A549 (cell line): ENCODE results near the gene UBAC2.

ENCODE experiments used
- CBX2 ChIP-seq: fragments of 200-600 bp; sonication (generic); IDR thresholded peaks from 2 replicates; pipeline ENCODE4 v1.6.1; 2016; ENCODE audit warnings: low read depth, mild to moderate bottlenecking, borderline replicate concordance
- CEBPB ChIP-seq, 2 experiments: fragments of >200 bp in 1 of 2; sonication (Bioruptor Twin) in 1 of 2; formaldehyde crosslinking in 1 of 2; IDR thresholded peaks; 2 replicates each; pipeline ENCODE4 v1.6.1; 2012 to 2016
- CHD2 ChIP-seq: fragments of 150-350 bp; IDR thresholded peaks from 2 replicates; pipeline ENCODE4 v1.6.1; 2014; ENCODE audit warnings: low read length; ENCODE audit not compliant: partially characterized antibody
- CTCF ChIP-seq: fragments of >200 bp; sonication (Bioruptor Twin); formaldehyde crosslinking; IDR thresholded peaks from 3 replicates; pipeline ENCODE4 v1.5.1; 2016
- EP300 ChIP-seq, 2 experiments: fragments of >200 bp; sonication (Bioruptor Twin); formaldehyde crosslinking; IDR thresholded peaks; 2 replicates in 1 of 2; 3 replicates in 1 of 2; pipeline ENCODE4 v1.6.1; 2016 to 2017
- MAZ ChIP-seq: fragments of 150-350 bp; IDR thresholded peaks from 2 replicates; pipeline ENCODE4 v1.6.1; 2014; ENCODE audit warnings: antibody characterized with exemption, low read depth, low read length, borderline replicate concordance
- NR3C1 ChIP-seq: fragments of >200 bp; sonication (Bioruptor Twin); formaldehyde crosslinking; IDR thresholded peaks from 3 replicates; pipeline ENCODE4 v1.6.1; 2017
- POLR2A ChIP-seq: IDR thresholded peaks from 2 replicates; pipeline ENCODE4 v1.6.1; 2012; ENCODE audit warnings: mild to moderate bottlenecking, low read length
- SMC3 ChIP-seq: fragments of >200 bp; sonication (Bioruptor Twin); formaldehyde crosslinking; IDR thresholded peaks from 3 replicates; pipeline ENCODE4 v1.6.1; 2018; ENCODE audit warnings: inconsistent platforms
- TP53 ChIP-seq: fragments of 250-450 bp; sonication (Bioruptor Pico); IDR thresholded peaks from 2 replicates; pipeline ENCODE4 v1.5.0; 2021; ENCODE audit warnings: mild to moderate bottlenecking, moderate library complexity
- USF2 ChIP-seq: fragments of 450-650 bp; IDR thresholded peaks from 2 replicates; pipeline ENCODE4 v1.6.1; 2014; ENCODE audit warnings: antibody characterized with exemption
- TF ChIP-seq, protein P1 (sequence below): fragments of >200 bp; sonication (Bioruptor Twin); formaldehyde crosslinking; IDR thresholded peaks from 2 replicates; pipeline ENCODE4 v1.6.1; 2016

- TF ChIP-seq POLR2A (no peak), CTCF (no peak), SMC3 (no peak), TP53 (no peak), EP300 (IDR thresholded peaks at IDR 0.05) (no peak), NR3C1 (no peak), CEBPB (IDR thresholded peaks at IDR 0.05) (no peak), USF2 (no peak), CHD2 (no peak), CBX2 (no peak), MAZ (no peak)
- TF ChIP-seq, protein P1, sequence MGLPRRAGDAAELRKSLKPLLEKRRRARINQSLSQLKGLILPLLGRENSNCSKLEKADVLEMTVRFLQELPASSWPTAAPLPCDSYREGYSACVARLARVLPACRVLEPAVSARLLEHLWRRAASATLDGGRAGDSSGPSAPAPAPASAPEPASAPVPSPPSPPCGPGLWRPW, result no peak
These were observed 101.4 kb downstream of the UBAC2 start for GRCh38 chr13:99301913-99302636.
